Measurements from ENCODE around the gene PRKCB.

- TF ChIP-seq CTCF (IDR thresholded peaks at IDR 0.05; ENCODE audit: low read depth, low read length) (no peak), EZH2phosphoT487 (IDR thresholded peaks at IDR 0.05; ENCODE audit: low read depth) (no peak)
These were observed 385.4 kb downstream of the PRKCB start for GRCh38 chr16:24221219-24221618.

All from OCI-LY3 (cell line).